Activated CD4-positive, alpha-beta T cell treated with anti-CD3 and anti-CD28 coated beads, Interleukin-2, amount 50 U/mL, for 48 hours (primary cell): ENCODE measurements around the gene SLC22A31.

Source experiments
- DNase-seq, 2 experiments: peaks; one replicate each; pipeline ENCODE4 v3.0.0-alpha.2; 2020

SLC22A31 gene

GRCh38 chr16:89164847-89165680 lies 35.3 kb downstream of the SLC22A31 start:
- no peak for DNase-seq

DNA sequence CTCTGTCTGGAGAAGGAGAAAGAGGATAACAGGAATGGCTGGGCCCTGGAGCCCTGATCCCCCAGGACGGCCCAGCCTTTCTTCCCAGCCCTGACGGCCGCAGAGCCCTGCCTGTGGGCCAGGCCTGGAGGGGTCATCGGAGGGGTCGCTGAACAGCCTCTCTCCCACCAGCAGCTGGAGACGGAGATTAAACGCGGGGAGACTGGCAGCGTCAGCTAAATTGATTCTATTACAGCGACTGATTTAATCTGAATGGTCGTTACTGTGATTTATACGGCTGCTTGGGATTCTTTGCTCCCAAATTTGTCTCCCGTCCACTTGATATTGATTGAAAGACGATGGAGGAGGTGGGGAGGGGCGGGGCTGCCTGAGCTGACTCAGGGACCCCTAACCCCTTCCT lies 35.9 kb downstream of the SLC22A31 start:
- no peak for DNase-seq

DNA sequence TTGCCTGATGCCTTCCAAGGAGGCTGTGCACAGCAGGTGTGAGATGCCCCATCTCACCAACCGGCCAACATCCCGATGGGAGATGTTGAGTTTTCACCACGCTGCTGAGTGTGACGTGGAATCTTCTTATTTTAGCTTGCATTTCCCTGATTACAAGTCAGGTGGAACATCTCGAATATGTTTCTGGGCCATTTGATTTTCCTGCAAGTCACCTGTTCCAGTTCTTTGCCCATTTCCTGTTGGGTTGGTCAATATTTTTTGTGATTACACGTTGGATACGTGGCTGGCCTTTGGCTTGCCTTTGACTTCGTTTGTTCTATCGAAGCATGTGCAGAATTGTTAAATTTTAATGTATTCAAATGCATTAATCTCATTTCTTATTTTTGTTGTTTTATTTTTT lies 37.0 kb downstream of the SLC22A31 start:
- DNase-seq = no peak

DNA sequence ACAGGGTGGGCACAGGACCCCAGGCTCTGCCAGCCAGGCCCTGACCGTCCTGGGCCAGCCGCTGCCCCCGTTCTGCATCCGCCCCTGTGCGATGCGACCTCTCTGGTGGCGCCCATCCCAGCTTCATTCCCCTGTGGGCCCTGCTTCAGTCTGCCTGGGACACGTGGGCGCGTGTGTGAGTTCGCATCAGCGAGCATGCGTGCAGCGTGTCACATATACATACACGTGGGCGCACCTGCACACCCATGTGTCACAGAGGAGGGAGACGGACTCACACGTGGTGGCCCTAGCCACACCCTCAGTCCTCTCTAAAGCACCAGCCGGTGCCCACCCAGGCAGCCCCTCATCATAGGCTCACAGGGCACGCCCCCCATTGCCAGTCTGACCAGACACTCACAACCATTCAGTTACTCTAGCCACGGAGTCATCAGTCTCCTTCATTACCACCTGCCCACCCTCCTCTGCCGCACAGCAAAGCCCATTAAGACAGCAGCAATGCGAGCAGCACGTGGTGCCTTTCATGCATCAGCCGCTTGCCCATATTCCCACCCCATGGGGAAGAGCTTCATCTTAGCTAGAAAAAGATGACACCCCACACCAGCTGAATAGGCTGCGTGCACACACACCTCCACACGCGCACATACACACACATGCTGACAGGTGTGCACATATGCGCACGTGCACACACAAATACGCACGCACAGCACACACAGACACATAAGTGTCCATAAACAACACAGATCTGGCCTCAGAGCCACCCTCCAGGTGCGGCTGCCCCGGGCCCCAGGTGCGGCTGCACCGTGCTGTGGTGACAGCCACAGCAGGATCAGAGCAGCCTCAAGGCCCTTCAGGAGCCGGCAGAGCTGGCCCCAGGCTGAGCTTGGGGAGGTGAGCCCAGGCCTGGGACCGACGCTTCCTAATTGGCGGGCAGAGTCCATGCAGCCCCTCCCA lies 38.3 kb downstream of the SLC22A31 start:
- no peak for DNase-seq

GRCh38 chr16:89160977-89161701 lies 39.2 kb downstream of the SLC22A31 start:
- DNase-seq = no peak

- DNase-seq = no peak
Observed at GRCh38 chr16:89159850-89160354, 40.4 kb downstream of the SLC22A31 start.

DNA sequence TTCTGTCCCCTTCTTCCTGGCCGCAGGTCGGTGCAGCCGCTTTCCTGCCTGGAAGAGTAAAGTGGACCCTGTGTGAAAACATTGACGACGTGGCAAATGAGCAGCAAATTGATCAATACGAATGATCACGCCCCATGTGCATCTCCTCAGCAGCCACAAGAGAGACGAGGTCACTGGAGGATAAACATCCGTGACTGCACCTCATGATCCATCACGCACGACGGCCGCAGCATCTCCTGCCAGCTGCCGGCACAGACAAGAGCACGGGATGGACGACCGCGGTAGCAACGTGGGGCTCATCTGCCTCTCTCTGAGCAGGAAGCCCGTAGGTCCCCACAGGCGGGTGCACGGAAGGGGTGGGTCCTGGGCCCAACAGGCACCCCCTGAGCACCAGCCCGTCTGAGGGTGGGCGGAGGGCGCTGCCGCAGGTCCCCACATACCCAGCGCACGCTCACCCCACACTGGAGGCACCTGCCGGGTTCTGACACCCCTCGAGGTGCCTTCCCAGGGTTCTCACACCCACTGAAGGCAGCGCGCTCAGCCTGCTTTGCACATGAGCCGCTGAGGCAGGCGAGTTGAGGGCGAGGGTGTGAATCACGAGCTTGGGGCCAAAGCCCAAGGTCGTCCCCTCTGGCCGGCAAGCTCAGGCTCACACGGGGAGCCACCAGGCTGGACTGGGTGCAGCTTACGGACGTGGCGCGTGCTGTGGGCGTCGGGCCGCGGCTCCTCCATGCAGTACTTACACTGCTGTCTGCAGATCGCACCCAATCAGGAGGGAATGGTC lies 41.1 kb downstream of the SLC22A31 start:
- no peak for DNase-seq

DNA sequence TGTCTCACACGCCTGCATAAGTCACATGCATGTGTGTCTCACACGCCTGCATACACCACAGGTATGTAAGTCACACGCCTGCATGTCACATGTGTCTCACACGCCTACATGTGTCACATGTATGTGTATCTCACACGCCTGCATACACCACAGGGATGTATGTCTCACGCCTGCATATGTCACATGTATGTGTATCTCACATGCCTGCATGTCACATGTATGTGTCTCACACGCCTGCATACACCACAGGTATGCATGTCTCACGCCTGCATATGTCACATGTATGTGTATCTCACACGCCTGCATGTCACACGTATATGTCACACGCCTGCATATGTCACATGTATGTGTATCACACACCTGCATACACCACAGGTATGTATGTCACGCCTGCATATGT lies 42.6 kb downstream of the SLC22A31 start:
- DNase-seq = no peak

DNA sequence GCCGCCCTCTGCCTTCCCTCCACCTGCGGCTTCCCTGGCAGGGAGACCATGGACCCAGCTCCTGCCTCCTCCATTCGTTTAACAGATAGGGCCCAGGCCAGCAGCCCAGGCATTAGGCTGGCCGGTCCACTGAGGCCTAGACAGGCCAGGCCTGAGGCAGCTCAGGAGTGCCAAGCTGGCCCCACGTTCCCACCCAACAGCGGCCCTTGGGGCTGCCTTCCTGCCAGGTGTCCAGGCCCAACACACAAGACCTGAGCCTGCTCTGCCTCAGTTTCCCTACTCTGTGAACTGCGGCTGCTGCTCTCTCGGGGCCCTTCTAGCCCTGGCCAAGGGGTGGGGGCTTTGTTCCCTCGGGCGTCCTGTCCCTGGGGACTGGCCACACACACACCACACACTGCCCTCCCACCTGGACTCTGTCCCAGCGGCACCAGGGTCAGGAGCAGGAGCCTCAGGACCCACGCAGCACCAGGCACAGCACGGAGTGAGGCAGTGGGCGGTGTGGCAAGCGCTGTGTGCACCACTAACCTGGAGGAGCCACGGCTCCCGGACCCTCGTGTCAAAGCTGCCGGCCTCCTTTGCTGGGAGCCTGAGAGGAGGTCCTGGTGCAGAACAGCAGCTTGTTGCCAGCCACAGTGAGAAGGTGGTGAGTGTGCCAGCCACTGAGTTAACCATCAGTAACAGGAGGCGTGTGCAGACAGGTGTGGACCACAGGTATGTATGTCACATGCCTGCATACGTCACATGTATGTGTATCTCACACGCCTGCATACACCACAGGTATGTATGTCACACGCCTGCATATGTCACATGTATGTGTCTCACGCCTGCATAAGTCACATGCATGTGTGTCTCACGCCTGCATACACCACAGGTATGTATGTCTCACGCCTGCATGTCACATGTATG lies 43.3 kb downstream of the SLC22A31 start:
- no peak for DNase-seq

GRCh38 chr16:89155851-89156739 lies 44.2 kb downstream of the SLC22A31 start:
- no peak for DNase-seq

GRCh38 chr16:89155184-89155679 lies 45.1 kb downstream of the SLC22A31 start:
- DNase-seq = no peak

DNA sequence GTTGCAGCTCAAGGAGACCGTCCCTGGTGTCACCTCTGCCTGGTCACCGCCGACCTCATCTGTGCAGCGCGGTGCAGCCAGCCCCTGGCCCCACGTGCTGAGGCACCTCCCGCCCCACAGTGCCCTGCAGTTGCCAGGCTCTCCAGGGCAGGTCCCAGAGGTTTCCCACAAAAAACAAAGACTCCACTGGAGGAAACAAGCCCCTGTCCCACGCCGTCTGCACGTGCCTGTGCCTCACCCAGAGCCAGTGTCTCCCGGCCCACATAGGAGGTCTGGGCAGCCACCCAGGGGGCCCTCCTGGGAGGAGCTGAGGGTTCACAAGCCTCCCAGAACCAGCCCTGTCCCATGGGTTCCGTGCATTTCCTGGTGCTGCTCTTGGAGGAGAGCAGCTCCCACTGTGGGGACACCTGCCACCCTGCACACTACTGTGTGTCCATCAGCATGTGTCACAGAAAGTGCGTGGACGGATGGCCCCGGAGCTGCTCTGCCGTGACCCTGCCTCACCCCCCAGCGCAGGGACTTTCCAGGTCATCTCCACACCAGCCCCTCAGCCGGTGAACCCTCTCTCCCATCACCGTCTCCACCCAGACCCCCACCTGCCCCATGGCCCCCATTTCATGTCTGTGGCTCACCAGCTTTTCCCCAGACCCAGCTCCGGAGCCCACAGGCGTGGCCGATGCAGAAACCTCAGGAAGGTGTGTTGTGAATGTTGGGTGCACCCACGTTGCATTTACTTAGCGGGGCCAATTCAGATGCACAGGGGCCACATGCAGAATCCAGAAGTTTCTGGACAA lies 45.8 kb downstream of the SLC22A31 start:
- no peak for DNase-seq

GRCh38 chr16:89153848-89154271 lies 46.5 kb downstream of the SLC22A31 start:
- no peak for DNase-seq

DNA sequence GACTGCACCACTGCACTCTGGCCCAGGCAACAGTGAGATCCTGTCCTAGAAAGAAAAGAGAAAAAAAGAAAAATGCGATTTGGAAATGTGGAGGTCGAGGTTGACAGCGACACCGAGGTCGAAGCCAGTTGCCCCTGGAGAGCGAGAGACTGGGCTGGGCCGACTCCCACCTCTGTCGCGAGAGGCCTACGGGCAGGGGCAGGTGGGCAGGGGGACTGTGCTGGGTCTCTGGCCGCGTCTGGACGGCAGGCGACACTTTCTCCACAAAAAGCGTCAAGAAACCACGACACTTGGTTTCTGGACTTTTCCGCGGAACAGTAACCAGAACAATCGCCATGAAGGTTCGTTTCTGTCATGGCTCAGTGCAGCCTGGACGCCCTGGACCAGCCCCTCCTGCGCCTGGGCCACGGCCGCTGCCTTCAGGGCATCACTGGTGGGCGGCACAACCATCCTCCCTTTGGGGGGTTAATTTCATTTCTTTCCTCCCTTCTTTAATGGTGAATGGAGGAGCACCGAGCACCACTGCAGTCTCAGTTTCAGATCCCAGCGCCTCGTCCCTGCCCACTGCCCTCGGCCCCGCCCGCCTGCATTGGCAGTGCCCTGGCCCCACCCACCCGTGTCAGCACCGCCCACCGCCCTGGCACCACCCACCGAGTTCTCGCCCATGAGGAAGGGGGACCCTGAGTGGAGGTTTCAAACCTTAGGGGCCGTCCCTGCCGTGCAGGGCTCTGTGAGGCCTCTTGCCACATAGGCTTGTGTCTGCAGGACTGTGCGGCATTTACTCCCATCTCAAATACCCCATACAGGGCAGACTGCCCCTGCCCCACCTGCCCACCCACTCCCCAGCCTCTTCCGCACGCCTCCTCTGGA lies 47.3 kb downstream of the SLC22A31 start:
- DNase-seq = no peak

DNA sequence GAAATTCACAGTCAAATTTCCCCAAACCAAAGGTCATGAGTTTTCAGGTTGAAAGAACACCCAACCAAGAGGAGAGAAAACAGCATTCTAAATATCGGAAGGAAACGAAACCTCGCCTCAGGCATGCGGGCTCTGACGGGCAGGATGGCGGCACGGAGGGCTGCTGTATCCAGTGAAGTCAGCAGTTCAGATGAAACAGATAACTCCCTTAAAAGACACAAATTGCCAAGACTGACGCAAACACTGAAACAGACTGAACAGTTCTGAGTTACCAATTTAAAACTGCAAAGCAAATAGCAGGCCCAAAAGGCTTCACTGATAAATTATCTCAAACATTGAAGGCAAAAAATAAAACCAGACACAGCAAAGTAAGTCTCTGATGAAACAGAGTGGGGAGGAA lies 49.4 kb downstream of the SLC22A31 start:
- DNase-seq = no peak

DNA sequence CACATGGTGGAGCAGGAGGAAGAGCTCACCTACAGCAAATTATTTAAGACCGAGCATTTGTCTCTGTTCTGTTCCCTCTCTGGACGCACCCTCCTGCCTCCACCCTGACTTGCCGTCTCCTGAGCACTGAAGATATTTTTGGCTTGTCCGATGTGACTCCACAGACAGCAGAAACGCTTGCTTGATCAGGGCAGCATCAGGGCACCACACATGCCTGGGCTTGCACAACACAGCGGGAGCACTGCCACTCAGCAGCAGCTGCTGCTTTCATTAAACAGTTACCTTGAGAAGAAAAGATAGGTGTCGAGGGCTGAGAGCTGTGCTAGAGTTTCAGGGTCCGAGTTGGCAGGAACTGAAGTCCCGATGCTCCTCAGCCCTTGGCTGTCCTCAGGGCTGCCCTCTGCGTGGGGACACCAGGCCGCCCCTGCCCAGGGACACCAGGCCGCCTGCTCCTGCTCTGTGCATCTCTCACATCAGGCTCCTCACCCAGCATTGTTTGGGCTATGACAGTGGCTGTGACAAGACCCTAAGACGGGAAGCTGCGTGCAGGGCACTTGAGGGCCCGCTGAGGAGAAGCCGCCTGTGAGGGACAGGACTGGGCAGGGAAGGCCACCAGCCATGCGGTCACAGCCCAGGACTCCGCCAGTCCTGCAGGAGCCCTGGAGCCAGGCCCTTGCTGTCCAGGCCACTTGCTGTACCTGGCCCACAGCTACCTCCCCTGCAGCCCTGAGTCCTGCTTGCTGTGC lies 50.1 kb downstream of the SLC22A31 start:
- DNase-seq = no peak

GRCh38 chr16:89149386-89149785 lies 51.0 kb downstream of the SLC22A31 start:
- no peak for DNase-seq
